GM23248 (cell line): ENCODE results near the gene SMIM36. TPM values are rescaled to one million over a fixed set of nuclear protein-coding genes. Genes with fewer than 3 reads are reported as not detected.
A peak's percentile ranks its signal among the peaks of the same experiment; 100 is the strongest.

Experiments used
- DNase-seq: peaks from one replicate; pipeline ENCODE4 v3.0.0-alpha.2; 2015
- H2AFZ ChIP-seq: fragments of 200-600 bp; sonication (generic); 2 replicates; pipeline ENCODE4 v1.6.1; 2016; ENCODE audit warnings: antibody characterized with exemption
- H3F3A ChIP-seq: fragments of 200-600 bp; sonication (generic); 2 replicates; pipeline ENCODE4 v1.6.1; 2016; ENCODE audit warnings: mild to moderate bottlenecking, antibody characterized with exemption, mixed run types; ENCODE audit not compliant: insufficient read depth
- H3K27ac ChIP-seq: fragments of 200-600 bp; sonication (generic); 2 replicates; pipeline ENCODE4 v1.5.1; 2016; ENCODE audit warnings: mild to moderate bottlenecking
- H3K27me3 ChIP-seq: fragments of 200-600 bp; sonication (generic); replicated peaks from 2 replicates; pipeline ENCODE4 v1.6.1; 2016; ENCODE audit warnings: mild to moderate bottlenecking; ENCODE audit not compliant: insufficient read depth
- H3K36me3 ChIP-seq: fragments of 200-600 bp; sonication (generic); 2 replicates; pipeline ENCODE4 v1.6.1; 2016; ENCODE audit warnings: low read depth, mild to moderate bottlenecking
- H3K4me1 ChIP-seq: fragments of 200-600 bp; sonication (generic); 2 replicates; pipeline ENCODE4 v1.6.1; 2016; ENCODE audit warnings: mild to moderate bottlenecking; ENCODE audit not compliant: insufficient read depth
- H3K4me2 ChIP-seq: fragments of 200-600 bp; sonication (generic); one replicate; pipeline ENCODE4 v1.6.1; 2016; ENCODE audit warnings: mild to moderate bottlenecking; ENCODE audit not compliant: unreplicated experiment
- H3K4me3 ChIP-seq: fragments of 200-600 bp; sonication (generic); 2 replicates; pipeline ENCODE4 v1.5.1; 2016; ENCODE audit warnings: mild to moderate bottlenecking
- H3K79me2 ChIP-seq: fragments of 200-600 bp; sonication (generic); 2 replicates; pipeline ENCODE4 v1.6.1; 2016; ENCODE audit warnings: mild to moderate bottlenecking; ENCODE audit not compliant: insufficient read depth
- H3K9ac ChIP-seq: fragments of 200-600 bp; sonication (generic); 2 replicates; pipeline ENCODE4 v1.6.1; 2016; ENCODE audit warnings: mild to moderate bottlenecking
- H3K9me2 ChIP-seq: fragments of 200-600 bp; sonication (generic); 2 replicates; pipeline ENCODE4 v1.6.1; 2016; ENCODE audit warnings: mixed run types, mild to moderate bottlenecking, moderate library complexity; ENCODE audit not compliant: insufficient read depth
- H3K9me3 ChIP-seq: fragments of 200-600 bp; sonication (generic); one replicate; pipeline ENCODE4 v1.6.1; 2017; ENCODE audit warnings: low read depth
- H4K20me1 ChIP-seq: fragments of 200-600 bp; sonication (generic); 2 replicates; pipeline ENCODE4 v1.6.0; 2016; ENCODE audit not compliant: insufficient read depth
- EZH2 ChIP-seq: fragments of 200-600 bp; sonication (generic); IDR thresholded peaks from 2 replicates; pipeline ENCODE4 v1.6.1; 2018; ENCODE audit warnings: antibody characterized with exemption, mild to moderate bottlenecking; ENCODE audit not compliant: insufficient read depth, poor library complexity, severe bottlenecking
- EZH2phosphoT487 ChIP-seq: fragments of 200-600 bp; sonication (generic); IDR thresholded peaks from 2 replicates; pipeline ENCODE4 v1.6.1; 2018; ENCODE audit warnings: antibody characterized with exemption, moderate library complexity, mild to moderate bottlenecking, low read depth; ENCODE audit not compliant: insufficient read depth
- WGBS, 2 experiments: methylation state at CpG; one replicate each; pipeline ENCODE4 v1.1.6; 2015 to 2017; ENCODE audit warnings: low lambda C conversion rate in 2 of 2, low coverage in 1 of 2; ENCODE audit errors: missing lambda C conversion rate in 2 of 2; 5-methylcytosine and 5-hydroxymethylcytosine counted together
- in situ Hi-C: fragments of 300-500 bp; cut with MboI; formaldehyde crosslinking; loops from 2 replicates; pipeline ENCODE4 v1.15.0; 2020
- polyA plus RNA-seq: library from polyadenylated mRNA; unstranded; fragments of >200 nt; fragmentation: Nextera tagmentation; extraction: Ambion mirVana; gene quantifications from 2 replicates; pipeline ENCODE4 v1.2.1, GENCODE V29; 2016
- total RNA-seq: library from RNA; depleted of rRNA; stranded (reverse); fragments of >200 nt; shearing (Covaris generic); gene quantifications from 2 replicates; pipeline ENCODE4 v1.2.3, GENCODE V29; 2014

SMIM36 gene
- total and polyA plus RNA-seq, 2 experiments from 2014 or later: not detected

DNA sequence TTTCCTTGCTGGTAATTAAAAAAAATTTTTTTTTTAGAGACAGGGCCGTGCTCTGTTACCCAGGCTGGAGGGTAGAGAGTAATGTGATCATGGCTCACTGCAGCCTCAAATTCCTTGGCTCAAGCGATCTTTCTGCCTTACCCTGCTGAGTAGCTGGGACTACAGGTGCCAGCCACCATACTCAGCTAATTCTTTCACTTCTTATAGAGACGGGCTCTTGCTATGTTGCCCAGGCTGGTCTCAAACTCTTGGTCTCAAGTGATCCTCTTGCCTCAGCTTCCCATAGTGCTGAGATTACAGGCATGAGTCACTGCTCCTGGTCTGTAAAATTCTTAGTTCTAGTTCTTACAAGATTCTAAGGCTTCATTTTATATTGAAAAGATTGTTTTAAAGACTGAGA, 11.1 kb downstream of the SMIM36 start:
- Histone ChIP-seq H2AFZ (no peak overlapping the region), H3K9me3 (no peaks in the 10 kb centered on the region), H3K4me3 (no peak overlapping the region), H3K4me1 (no peaks in the 10 kb centered on the region), H3K4me2 (no peak overlapping the region), H3K9me2 (no peaks in the 10 kb centered on the region), H3K36me3 (no peaks in the 10 kb centered on the region), H4K20me1 (no peaks in the 10 kb centered on the region), H3K9ac (no peak overlapping the region), H3K79me2 (no peaks in the 10 kb centered on the region), H3F3A (0 out of 2 replicates have a peak, but pooled peaks cover 6% of the 10 kb centered on the region), H3K27me3 (no peaks in the 10 kb centered on the region; the same call in 1 of the 2 replicates), H3K27ac (no peak overlapping the region)
- DNase-seq: no peak
- in situ Hi-C loops: loop anchor here (25.0 kb wide), 1 partner anchor 513 kb away; no protein-coding TSS in a partner anchor
- WGBS, 2 experiments: 42 to 45% methylated on average over 3 of the region's 3 CpGs
- TF ChIP-seq EZH2phosphoT487 (no peak), EZH2 (no peak)

DNA sequence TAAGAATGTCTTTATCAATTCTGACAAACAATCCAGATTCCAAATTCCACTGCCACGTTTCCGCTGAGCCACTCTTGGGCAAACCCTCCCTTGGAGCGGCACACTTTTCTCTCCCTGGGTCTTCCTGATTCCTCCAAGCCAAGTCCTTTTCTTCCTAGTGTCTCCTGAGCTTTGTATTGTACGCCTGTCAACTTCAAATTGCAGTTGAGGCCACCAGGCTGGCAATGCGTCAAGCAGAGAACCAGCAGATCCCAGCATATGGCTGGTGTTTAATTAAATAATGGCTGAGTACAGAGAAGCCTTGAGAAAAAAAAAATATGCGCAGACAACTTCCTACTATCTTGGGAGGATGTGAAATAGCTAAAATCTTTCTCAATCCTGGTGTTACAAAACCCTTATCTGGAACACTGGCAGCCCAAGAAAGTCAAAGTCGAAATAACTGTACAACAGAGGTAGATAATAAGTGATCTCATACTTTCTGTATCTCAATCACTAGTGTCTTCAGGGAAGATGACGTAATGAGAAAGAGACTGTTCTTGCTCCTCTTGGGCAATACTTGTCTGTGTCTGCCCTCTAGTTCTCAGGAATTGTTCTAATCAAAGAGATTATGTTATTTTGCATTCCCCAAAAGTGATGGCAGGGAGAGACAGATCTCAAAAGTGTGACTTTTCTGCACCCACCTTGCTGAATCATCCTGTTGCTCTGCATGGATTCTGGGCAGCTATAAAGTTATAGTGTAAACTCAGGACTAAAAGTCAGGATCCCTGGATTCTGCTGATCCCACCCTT, 15.0 kb downstream of the SMIM36 start:
- no peaks in the 10 kb centered on the region for H3K4me1 ChIP-seq
- no peak overlapping the region for H3K4me2 ChIP-seq
- 0 out of 2 replicates have a peak, but pooled peaks cover 6% of the 10 kb centered on the region for H3F3A ChIP-seq
- H3K27ac ChIP-seq: no peak overlapping the region
- WGBS, 2 experiments: 43 to 55% methylated on average over 8 of the region's 8 CpGs
- no peaks in the 10 kb centered on the region for H3K9me2 ChIP-seq
- in situ Hi-C loops: no loop called here
- TF ChIP-seq EZH2phosphoT487 (no peak), EZH2 (no peak)
- no peaks in the 10 kb centered on the region; the same call in 1 of the 2 replicates for H3K27me3 ChIP-seq
- peak; percentile 61 for DNase-seq
- H3K4me3 ChIP-seq: no peak overlapping the region
- no peaks in the 10 kb centered on the region for H3K9me3 ChIP-seq
- no peak overlapping the region for H2AFZ ChIP-seq
- H3K36me3 ChIP-seq: no peaks in the 10 kb centered on the region
- H4K20me1 ChIP-seq: no peaks in the 10 kb centered on the region
- H3K79me2 ChIP-seq: no peaks in the 10 kb centered on the region
- no peak overlapping the region for H3K9ac ChIP-seq

DNA sequence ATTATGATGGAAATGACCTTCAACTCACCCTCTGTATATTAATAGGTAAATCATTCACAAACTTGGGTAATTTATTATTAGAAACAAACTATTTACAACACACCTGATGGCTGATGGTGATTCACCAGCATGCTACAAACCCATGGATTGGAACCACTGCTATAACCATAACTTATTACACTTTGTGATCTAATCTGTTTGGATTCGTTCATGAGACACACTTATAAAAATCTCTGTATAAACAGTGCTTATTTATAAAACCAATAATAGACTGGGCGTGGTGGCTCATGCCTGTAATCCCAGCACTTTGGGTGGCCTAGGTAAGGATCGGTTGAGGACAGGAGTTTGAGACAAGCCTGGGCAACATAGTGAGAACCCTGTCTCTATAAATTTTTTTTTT, 16.0 kb downstream of the SMIM36 start:
- TF ChIP-seq EZH2: no peak
- no peak for TF ChIP-seq EZH2phosphoT487
- no peaks in the 10 kb centered on the region for H4K20me1 ChIP-seq
- DNase-seq: no peak
- H3K27me3 ChIP-seq: no peaks in the 10 kb centered on the region; the same call in 1 of the 2 replicates
- 0 out of 2 replicates have a peak, but pooled peaks cover 6% of the 10 kb centered on the region for H3F3A ChIP-seq
- no peaks in the 10 kb centered on the region for H3K4me1 ChIP-seq
- no peaks in the 10 kb centered on the region for H3K36me3 ChIP-seq
- no peak overlapping the region for H3K4me3 ChIP-seq
- H3K27ac ChIP-seq: no peak overlapping the region
- no peaks in the 10 kb centered on the region for H3K9me3 ChIP-seq
- no peaks in the 10 kb centered on the region for H3K79me2 ChIP-seq
- H2AFZ ChIP-seq: no peak overlapping the region
- H3K9me2 ChIP-seq: no peaks in the 10 kb centered on the region
- no peak overlapping the region for H3K4me2 ChIP-seq
- 78 to 80% methylated on average over 3 of the region's 3 CpGs for WGBS, 2 experiments
- no peak overlapping the region for H3K9ac ChIP-seq
- in situ Hi-C loops: no loop called here

DNA sequence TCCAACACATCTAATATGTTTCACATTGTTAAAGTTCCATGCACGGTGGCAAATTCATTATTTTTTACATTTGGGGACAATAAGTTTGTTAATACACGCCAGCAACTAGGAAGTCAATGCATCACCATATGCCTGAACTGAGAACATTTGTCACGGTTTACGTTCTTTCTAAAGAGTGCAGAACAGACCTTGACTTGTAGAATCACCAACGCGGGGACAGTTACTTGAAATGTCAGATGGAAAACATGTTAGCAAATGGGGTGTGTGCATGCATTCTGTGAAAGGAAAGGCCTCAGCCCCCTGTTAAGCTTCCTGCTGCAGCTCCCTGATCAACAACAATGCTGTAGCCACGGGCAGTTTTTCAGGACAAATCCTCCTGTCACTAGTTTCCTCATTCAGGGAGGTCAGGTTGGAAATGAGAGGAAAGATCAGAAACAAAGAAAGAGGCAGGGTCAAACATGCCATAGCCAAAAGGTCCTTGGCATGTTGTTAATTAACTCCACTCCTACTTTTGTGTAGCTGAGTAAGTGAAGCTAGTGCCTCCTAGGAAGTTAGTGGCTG, 18.4 kb downstream of the SMIM36 start:
- H3K79me2 ChIP-seq: no peaks in the 10 kb centered on the region
- H3K4me2 ChIP-seq: no peak overlapping the region
- no peaks in the 10 kb centered on the region for H4K20me1 ChIP-seq
- no peaks in the 10 kb centered on the region for H3K4me1 ChIP-seq
- H2AFZ ChIP-seq: no peak overlapping the region
- H3K27ac ChIP-seq: no peak overlapping the region
- no peak overlapping the region for H3K9ac ChIP-seq
- no peaks in the 10 kb centered on the region for H3K9me3 ChIP-seq
- H3K36me3 ChIP-seq: no peaks in the 10 kb centered on the region
- H3K4me3 ChIP-seq: no peak overlapping the region
- in situ Hi-C loops: no loop called here
- H3K9me2 ChIP-seq: no peaks in the 10 kb centered on the region
- H3F3A ChIP-seq: 0 out of 2 replicates have a peak, but pooled peaks cover 6% of the 10 kb centered on the region
- TF ChIP-seq EZH2phosphoT487 (no peak), EZH2 (no peak)
- H3K27me3 ChIP-seq: no peaks in the 10 kb centered on the region
- WGBS, 2 experiments: 31 to 34% methylated on average over 7 of the region's 7 CpGs
- no peak for DNase-seq
